ENCODE data around the gene ZDHHC23.

The ZDHHC23 gene

GRCh38 chr3:114011059-114011797 is 63.4 kb downstream of the ZDHHC23 start:
- no peak for DNase-seq (ENCODE audit: low spot score)
